MM.1S (cell line): ENCODE results near the gene STRADB.

ENCODE experiments used
- EZH2 ChIP-seq: fragments of 300-600 bp; sonication (generic); optimal IDR thresholded peaks from 2 replicates; pipeline ENCODE3; 2017; ENCODE audit warnings: low read depth, mild to moderate bottlenecking, antibody characterized with exemption, low read length, mixed read lengths
- TF ChIP-seq, protein P1 (sequence below): fragments of 300-600 bp; sonication (generic); IDR thresholded peaks from 2 replicates; pipeline ENCODE4 v1.5.1; 2016; ENCODE audit warnings: antibody characterized with exemption, low read length, mixed read lengths

DNA sequence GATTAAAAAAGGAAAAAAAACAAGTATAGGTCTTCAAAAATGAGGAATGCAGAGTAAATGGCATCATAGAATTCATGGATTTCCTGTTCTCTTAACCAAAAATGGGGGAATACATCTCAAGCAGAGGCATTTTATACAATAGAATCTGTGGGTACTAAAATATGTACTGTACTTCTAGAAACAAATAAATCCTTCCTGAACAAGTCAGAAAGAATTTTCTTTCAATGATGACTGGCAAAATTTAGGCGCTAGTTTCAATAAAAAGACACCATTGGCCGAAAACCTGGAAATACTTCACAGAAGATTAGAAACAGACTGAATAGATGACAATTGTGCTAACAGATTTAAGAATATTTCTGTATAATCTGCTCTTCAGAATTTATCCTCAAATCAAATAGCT lies 15.4 kb upstream of the STRADB start:
- TF ChIP-seq, protein P1, sequence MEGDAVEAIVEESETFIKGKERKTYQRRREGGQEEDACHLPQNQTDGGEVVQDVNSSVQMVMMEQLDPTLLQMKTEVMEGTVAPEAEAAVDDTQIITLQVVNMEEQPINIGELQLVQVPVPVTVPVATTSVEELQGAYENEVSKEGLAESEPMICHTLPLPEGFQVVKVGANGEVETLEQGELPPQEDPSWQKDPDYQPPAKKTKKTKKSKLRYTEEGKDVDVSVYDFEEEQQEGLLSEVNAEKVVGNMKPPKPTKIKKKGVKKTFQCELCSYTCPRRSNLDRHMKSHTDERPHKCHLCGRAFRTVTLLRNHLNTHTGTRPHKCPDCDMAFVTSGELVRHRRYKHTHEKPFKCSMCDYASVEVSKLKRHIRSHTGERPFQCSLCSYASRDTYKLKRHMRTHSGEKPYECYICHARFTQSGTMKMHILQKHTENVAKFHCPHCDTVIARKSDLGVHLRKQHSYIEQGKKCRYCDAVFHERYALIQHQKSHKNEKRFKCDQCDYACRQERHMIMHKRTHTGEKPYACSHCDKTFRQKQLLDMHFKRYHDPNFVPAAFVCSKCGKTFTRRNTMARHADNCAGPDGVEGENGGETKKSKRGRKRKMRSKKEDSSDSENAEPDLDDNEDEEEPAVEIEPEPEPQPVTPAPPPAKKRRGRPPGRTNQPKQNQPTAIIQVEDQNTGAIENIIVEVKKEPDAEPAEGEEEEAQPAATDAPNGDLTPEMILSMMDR, result no peak
- TF ChIP-seq EZH2, result no peak
